ENCODE results near the gene CD200R1. TPM values are rescaled to one million over a fixed set of nuclear protein-coding genes. Genes with fewer than 3 reads are reported as not detected.
A peak's percentile ranks its signal among the peaks of the same experiment; 100 is the strongest.

CD200R1 gene
- total RNA-seq, 2 experiments from 2014 or later: 0.25 TPM; not detected in 1

DNA sequence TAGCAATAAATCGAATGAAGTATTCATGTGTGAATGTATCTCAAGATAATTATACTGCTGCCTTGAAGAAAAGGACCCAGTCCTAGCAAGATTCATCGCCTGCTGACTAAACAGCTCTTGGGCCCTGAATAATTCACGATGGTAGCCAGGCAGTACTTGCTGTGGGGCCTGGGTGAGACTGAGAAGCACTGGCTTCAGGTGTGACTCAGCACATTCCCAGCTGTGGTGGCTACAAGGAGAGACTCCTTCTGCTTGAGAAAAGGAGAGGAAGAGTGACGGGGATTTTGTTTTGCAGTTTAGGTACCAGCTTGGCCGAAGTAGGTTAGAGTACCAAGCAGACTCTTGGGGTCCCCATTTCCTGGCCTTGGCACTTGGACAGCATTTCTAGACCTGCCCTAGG, 80.6 kb downstream of the CD200R1 start:
- peaks cover 2% of the 10 kb centered on the region for H3K4me1 ChIP-seq (ENCODE audit: insufficient read depth, low read length, poor library complexity, severe bottlenecking)
- no peaks in the 10 kb centered on the region for H3K79me2 ChIP-seq (ENCODE audit: insufficient read depth, low read depth, low read length)
- H3K4me2 ChIP-seq (ENCODE audit: low read length): no peak overlapping the region
- POLR2A ChIA-PET: no interaction called here
- no TSS peak for BruUV-seq (replicated peaks)
- intact Hi-C loops (cut with micrococcal nuclease; ENCODE audit: unreplicated experiment): no loop called here
- no peak for TF ChIP-seq EZH2phosphoT487 (IDR thresholded peaks at IDR 0.05; ENCODE audit: borderline replicate concordance, low read depth, low read length)
- TF ChIP-seq, protein P1, sequence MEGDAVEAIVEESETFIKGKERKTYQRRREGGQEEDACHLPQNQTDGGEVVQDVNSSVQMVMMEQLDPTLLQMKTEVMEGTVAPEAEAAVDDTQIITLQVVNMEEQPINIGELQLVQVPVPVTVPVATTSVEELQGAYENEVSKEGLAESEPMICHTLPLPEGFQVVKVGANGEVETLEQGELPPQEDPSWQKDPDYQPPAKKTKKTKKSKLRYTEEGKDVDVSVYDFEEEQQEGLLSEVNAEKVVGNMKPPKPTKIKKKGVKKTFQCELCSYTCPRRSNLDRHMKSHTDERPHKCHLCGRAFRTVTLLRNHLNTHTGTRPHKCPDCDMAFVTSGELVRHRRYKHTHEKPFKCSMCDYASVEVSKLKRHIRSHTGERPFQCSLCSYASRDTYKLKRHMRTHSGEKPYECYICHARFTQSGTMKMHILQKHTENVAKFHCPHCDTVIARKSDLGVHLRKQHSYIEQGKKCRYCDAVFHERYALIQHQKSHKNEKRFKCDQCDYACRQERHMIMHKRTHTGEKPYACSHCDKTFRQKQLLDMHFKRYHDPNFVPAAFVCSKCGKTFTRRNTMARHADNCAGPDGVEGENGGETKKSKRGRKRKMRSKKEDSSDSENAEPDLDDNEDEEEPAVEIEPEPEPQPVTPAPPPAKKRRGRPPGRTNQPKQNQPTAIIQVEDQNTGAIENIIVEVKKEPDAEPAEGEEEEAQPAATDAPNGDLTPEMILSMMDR (conservative IDR thresholded peaks at IDR 0.05; ENCODE audit: low read length): no peak
- no peak overlapping the region for H2AFZ ChIP-seq (ENCODE audit: low read length)
- no peak for DNase-seq (ENCODE audit: low spot score)
- H4K20me1 ChIP-seq (ENCODE audit: insufficient read depth, low read length): no peaks in the 10 kb centered on the region
- no peaks in the 10 kb centered on the region for H3K9me2 ChIP-seq (ENCODE audit: insufficient read depth, low read length)
- no peak overlapping the region for H3K4me3 ChIP-seq (ENCODE audit: low read depth, low read length, poor library complexity, severe bottlenecking)
- H3K9me3 ChIP-seq (ENCODE audit: low read length): no peaks in the 10 kb centered on the region
- CTCF ChIA-PET (ENCODE audit: unreplicated experiment): no interaction called here
- no peaks in the 10 kb centered on the region for H3K36me3 ChIP-seq (ENCODE audit: insufficient read depth, low read length)
- H3K27ac ChIP-seq (ENCODE audit: low read depth, low read length, poor library complexity, severe bottlenecking): no peak overlapping the region

- no peak for TF ChIP-seq EZH2phosphoT487 (IDR thresholded peaks at IDR 0.05; ENCODE audit: borderline replicate concordance, low read depth, low read length)
- TF ChIP-seq, protein P1 (conservative IDR thresholded peaks at IDR 0.05; ENCODE audit: low read length): no peak
- Histone ChIP-seq H3K79me2 (ENCODE audit: insufficient read depth, low read depth, low read length) (no peaks in the 10 kb centered on the region), H3K4me1 (ENCODE audit: insufficient read depth, low read length, poor library complexity, severe bottlenecking) (peaks cover 14% of the 10 kb centered on the region), H2AFZ (ENCODE audit: low read length) (peak overlapping the region; percentile 80), H4K20me1 (ENCODE audit: insufficient read depth, low read length) (no peaks in the 10 kb centered on the region), H3K36me3 (ENCODE audit: insufficient read depth, low read length) (no peaks in the 10 kb centered on the region), H3K4me2 (ENCODE audit: low read length) (no peak overlapping the region), H3K9me2 (ENCODE audit: insufficient read depth, low read length) (no peaks in the 10 kb centered on the region), H3K27ac (ENCODE audit: low read depth, low read length, poor library complexity, severe bottlenecking) (no peak overlapping the region), H3K4me3 (ENCODE audit: low read depth, low read length, poor library complexity, severe bottlenecking) (no peak overlapping the region), H3K9me3 (ENCODE audit: low read length) (no peaks in the 10 kb centered on the region)
- DNase-seq (ENCODE audit: low spot score): no peak
- ChIA-PET POLR2A (no interaction called here), CTCF (ENCODE audit: unreplicated experiment) (no interaction called here)
- no TSS peak for BruUV-seq (replicated peaks)
- intact Hi-C loops (cut with micrococcal nuclease; ENCODE audit: unreplicated experiment): no loop called here
Measured at GRCh38 chr3:112889357-112889756, 85.5 kb downstream of the CD200R1 start.

DNA sequence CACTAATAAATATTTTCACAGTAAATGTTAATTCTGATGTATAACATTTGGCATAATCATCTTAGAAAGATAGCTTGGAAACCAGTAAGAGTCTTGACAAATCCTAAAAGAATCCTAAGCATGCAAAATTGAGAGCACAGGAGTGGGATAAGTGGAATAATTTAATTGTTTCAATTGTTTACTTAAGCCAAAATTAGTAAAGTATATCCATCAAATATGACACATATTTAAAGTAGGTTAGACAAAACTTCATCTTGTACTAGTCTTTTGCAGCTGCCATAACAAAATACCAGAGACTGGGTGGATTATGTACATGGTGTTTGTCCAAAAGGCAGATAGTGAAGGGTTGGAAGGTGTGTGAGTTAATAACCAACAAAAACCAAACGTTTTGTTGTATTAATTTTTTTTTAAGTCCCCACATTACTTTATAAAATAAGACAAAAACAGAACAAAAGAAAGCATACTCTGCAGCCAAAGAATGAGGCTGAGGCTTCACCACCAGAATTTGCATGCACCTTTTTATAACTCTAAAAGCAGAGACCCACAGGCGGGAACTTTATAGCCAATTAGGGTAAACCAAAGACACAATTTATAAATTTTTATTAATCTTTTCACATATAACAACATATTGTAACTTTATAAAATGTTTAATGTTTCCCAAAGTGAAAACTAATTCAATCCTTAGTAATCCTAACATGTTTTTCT, 86.4 kb downstream of the CD200R1 start:
- POLR2A ChIA-PET: interaction anchor here (0.5 to 1.7 kb wide), 2 partner anchors 10 to 13 kb away, joined by 4 to 7 read pairs; no protein-coding TSS in a partner anchor
- no TSS peak for BruUV-seq (replicated peaks)
- Histone ChIP-seq H2AFZ (ENCODE audit: low read length) (peak overlapping the region; percentile 80), H3K9me3 (ENCODE audit: low read length) (no peaks in the 10 kb centered on the region), H4K20me1 (ENCODE audit: insufficient read depth, low read length) (no peaks in the 10 kb centered on the region), H3K36me3 (ENCODE audit: insufficient read depth, low read length) (no peaks in the 10 kb centered on the region), H3K79me2 (ENCODE audit: insufficient read depth, low read depth, low read length) (no peaks in the 10 kb centered on the region), H3K4me1 (ENCODE audit: insufficient read depth, low read length, poor library complexity, severe bottlenecking) (peaks cover 14% of the 10 kb centered on the region), H3K4me2 (ENCODE audit: low read length) (peak overlapping the region; percentile 51), H3K4me3 (ENCODE audit: low read depth, low read length, poor library complexity, severe bottlenecking) (no peak overlapping the region), H3K9me2 (ENCODE audit: insufficient read depth, low read length) (no peaks in the 10 kb centered on the region), H3K27ac (ENCODE audit: low read depth, low read length, poor library complexity, severe bottlenecking) (no peak overlapping the region)
- no peak for DNase-seq (ENCODE audit: low spot score)
- TF ChIP-seq, protein P1 (conservative IDR thresholded peaks at IDR 0.05; ENCODE audit: low read length): no peak
- no peak for TF ChIP-seq EZH2phosphoT487 (IDR thresholded peaks at IDR 0.05; ENCODE audit: borderline replicate concordance, low read depth, low read length)
- CTCF ChIA-PET (ENCODE audit: unreplicated experiment): no interaction called here
- intact Hi-C loops (cut with micrococcal nuclease; ENCODE audit: unreplicated experiment): no loop called here
